GM23338 (cell line): ENCODE results near the gene BRAF. TPM values are rescaled to one million over a fixed set of nuclear protein-coding genes. Genes with fewer than 3 reads are reported as not detected.

ENCODE experiments used
- ATAC-seq: fragments of 200-7000 bp; cut with Tn5 transposase; 3 replicates; pipeline ENCODE4 v1.9.1; 2020
- DNase-seq: peaks from one replicate; pipeline ENCODE4 v3.0.0-alpha.2; 2015; ENCODE audit warnings: low spot score
- H2AFZ ChIP-seq: fragments of 200-600 bp; sonication (generic); 2 replicates; pipeline ENCODE4 v1.8.0; 2016; ENCODE audit warnings: antibody characterized with exemption, mild to moderate bottlenecking, moderate library complexity
- H3F3A ChIP-seq: fragments of 200-600 bp; sonication (generic); replicated peaks from 2 replicates; pipeline ENCODE4 v1.8.0; 2017; ENCODE audit warnings: antibody characterized with exemption, mixed run types, low read depth
- H3K27ac ChIP-seq: fragments of 200-600 bp; sonication (generic); 2 replicates; pipeline ENCODE4 v1.6.1; 2016; ENCODE audit warnings: low read depth
- H3K27me3 ChIP-seq: fragments of 200-600 bp; sonication (generic); 2 replicates; pipeline ENCODE4 v1.8.0; 2016; ENCODE audit warnings: mild to moderate bottlenecking, mixed run types, moderate library complexity; ENCODE audit not compliant: insufficient read depth
- H3K36me3 ChIP-seq: fragments of 200-600 bp; sonication (generic); 2 replicates; pipeline ENCODE4 v1.8.0; 2016; ENCODE audit warnings: mild to moderate bottlenecking; ENCODE audit not compliant: insufficient read depth
- H3K4me1 ChIP-seq: fragments of 200-600 bp; sonication (generic); 2 replicates; pipeline ENCODE4 v1.8.0; 2016; ENCODE audit warnings: mild to moderate bottlenecking, moderate library complexity; ENCODE audit not compliant: insufficient read depth
- H3K4me2 ChIP-seq: fragments of 200-600 bp; sonication (generic); 2 replicates; pipeline ENCODE4 v1.7.1; 2017; ENCODE audit warnings: mixed run types
- H3K4me3 ChIP-seq: fragments of 200-600 bp; sonication (generic); 2 replicates; pipeline ENCODE4 v1.6.1; 2016; ENCODE audit warnings: mixed run types
- H3K79me2 ChIP-seq: fragments of 200-600 bp; sonication (generic); replicated peaks from 2 replicates; pipeline ENCODE4 v1.8.0; 2017; ENCODE audit warnings: mild to moderate bottlenecking; ENCODE audit not compliant: insufficient read depth
- H3K9me2 ChIP-seq: fragments of 200-600 bp; sonication (generic); 2 replicates; pipeline ENCODE4 v1.8.0; 2017; ENCODE audit not compliant: insufficient read depth
- H4K20me1 ChIP-seq: fragments of 200-600 bp; sonication (generic); replicated peaks from 2 replicates; pipeline ENCODE4 v1.8.0; 2017; ENCODE audit warnings: mild to moderate bottlenecking; ENCODE audit not compliant: insufficient read depth
- H3K27ac Mint-ChIP-seq: 2 replicates; pipeline ENCODE4 v1.8.0; 2020; ENCODE audit warnings: inconsistent platforms, mild to moderate bottlenecking, moderate library complexity, mixed read lengths
- H3K27me3 Mint-ChIP-seq: 3 replicates; pipeline ENCODE4 v1.8.0; 2022; ENCODE audit warnings: low read depth, mild to moderate bottlenecking, moderate library complexity, mixed read lengths, inconsistent platforms; ENCODE audit not compliant: insufficient read depth, poor library complexity
- H3K36me3 Mint-ChIP-seq: 3 replicates; pipeline ENCODE4 v1.8.0; 2021; ENCODE audit warnings: low read depth, mild to moderate bottlenecking, inconsistent platforms, moderate library complexity, mixed read lengths
- H3K4me1 Mint-ChIP-seq: 3 replicates; pipeline ENCODE4 v1.8.0; 2020; ENCODE audit warnings: mild to moderate bottlenecking, inconsistent platforms, mixed read lengths
- H3K4me3 Mint-ChIP-seq: 3 replicates; pipeline ENCODE4 v1.8.0; 2021; ENCODE audit warnings: moderate library complexity, mild to moderate bottlenecking, inconsistent platforms, mixed read lengths
- H3K9me3 Mint-ChIP-seq: 3 replicates; pipeline ENCODE4 v1.8.0; 2020; ENCODE audit warnings: moderate library complexity, mild to moderate bottlenecking, inconsistent platforms, mixed read lengths
- CREB1 ChIP-seq: fragments of 250-450 bp; sonication (Bioruptor Pico); IDR thresholded peaks from 2 replicates; pipeline ENCODE4 v1.5.0; 2020; ENCODE audit warnings: low read depth, mild to moderate bottlenecking, moderate library complexity
- EZH2 ChIP-seq: fragments of 200-600 bp; sonication (generic); IDR thresholded peaks from one replicate; pipeline ENCODE4 v1.8.0; 2017; ENCODE audit warnings: antibody characterized with exemption, mild to moderate bottlenecking, low read depth; ENCODE audit not compliant: unreplicated experiment
- EZH2phosphoT487 ChIP-seq: fragments of 200-600 bp; sonication (generic); IDR thresholded peaks from one replicate; pipeline ENCODE4 v1.8.1; 2018; ENCODE audit warnings: antibody characterized with exemption; ENCODE audit not compliant: unreplicated experiment
- JUNB ChIP-seq: IDR thresholded peaks from one replicate; pipeline ENCODE4 v1.6.1; 2016; ENCODE audit warnings: antibody characterized with exemption; ENCODE audit not compliant: unreplicated experiment
- NANOG ChIP-seq: IDR thresholded peaks from 2 replicates; pipeline ENCODE4 v1.6.1; 2016; ENCODE audit warnings: antibody characterized with exemption, borderline replicate concordance
- POLR2AphosphoS5 ChIP-seq: IDR thresholded peaks from 2 replicates; pipeline ENCODE4 v1.6.1; 2016; ENCODE audit warnings: antibody characterized with exemption, low read depth
- STAT1 ChIP-seq: IDR thresholded peaks from one replicate; pipeline ENCODE4 v1.6.1; 2016; ENCODE audit warnings: antibody characterized with exemption; ENCODE audit not compliant: unreplicated experiment
- ZNF114 ChIP-seq: fragments of 250-450 bp; sonication (Bioruptor Pico); IDR thresholded peaks from 2 replicates; pipeline ENCODE4 v1.5.0; 2020; ENCODE audit warnings: mild to moderate bottlenecking, moderate library complexity
- ZNF331 ChIP-seq: fragments of 250-450 bp; sonication (Bioruptor Pico); IDR thresholded peaks from 2 replicates; pipeline ENCODE4 v1.5.0; 2020; ENCODE audit warnings: low read depth, mild to moderate bottlenecking, moderate library complexity
- polyA plus RNA-seq: library from polyadenylated mRNA; unstranded; fragments of >200 nt; fragmentation: Nextera tagmentation; extraction: Ambion mirVana; gene quantifications from 2 replicates; pipeline ENCODE4 v1.2.1, GENCODE V29; 2016
- total RNA-seq: library from RNA; depleted of rRNA; stranded (reverse); fragments of >200 nt; shearing (Covaris generic); gene quantifications from 2 replicates; pipeline ENCODE4 v1.2.3, GENCODE V29; 2014
- TF ChIP-seq, protein P1 (sequence below): IDR thresholded peaks from 2 replicates; pipeline ENCODE4 v1.6.1; 2016; ENCODE audit warnings: antibody characterized with exemption
- TF ChIP-seq, protein P2 (sequence below): fragments of 250-450 bp; sonication (Bioruptor Pico); IDR thresholded peaks from 2 replicates; pipeline ENCODE4 v1.5.0; 2020; ENCODE audit warnings: mild to moderate bottlenecking, moderate library complexity
- TF ChIP-seq, protein P3 (sequence below): IDR thresholded peaks from one replicate; pipeline ENCODE4 v1.6.1; 2018; ENCODE audit warnings: antibody characterized with exemption; ENCODE audit not compliant: unreplicated experiment
- TF ChIP-seq, protein P4 (sequence below), 2 experiments: fragments of 200-600 bp in 1 of 2; sonication (generic) in 1 of 2; conservative IDR thresholded peaks; 2 replicates each; pipeline versions ENCODE4 v1.5.1 to v1.6.1; 2016 to 2017; ENCODE audit warnings: antibody characterized with exemption in 2 of 2, low read depth in 2 of 2, mild to moderate bottlenecking in 2 of 2, moderate library complexity in 1 of 2

BRAF gene
- total and polyA plus RNA-seq, 2 experiments from 2014 or later, result 14.6 to 36.8 TPM

DNA sequence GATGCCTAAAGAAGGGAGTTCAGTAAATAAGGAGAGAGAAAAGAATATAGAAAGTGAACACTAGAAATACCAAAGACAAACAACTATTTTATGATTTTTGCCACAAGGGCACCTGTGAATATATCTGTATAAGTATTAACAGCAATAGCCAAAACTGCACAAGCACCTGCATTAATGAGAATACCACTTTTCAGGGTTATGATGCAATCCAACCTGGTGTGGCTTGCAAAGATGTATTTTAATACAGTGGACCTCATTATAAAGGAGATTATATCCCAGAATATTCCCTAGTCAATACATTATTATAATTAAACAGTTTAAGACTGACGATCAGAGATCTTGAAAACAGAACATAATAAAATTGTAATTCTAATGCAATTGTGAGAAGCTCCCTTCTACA lies 4.0 kb downstream of the BRAF start:
- DNase-seq, result no peak
- no peak overlapping the region for H3K4me3 Mint-ChIP-seq
- ATAC-seq, result no peak
- Histone ChIP-seq H3K9me2 (no peaks in the 10 kb centered on the region), H2AFZ (no peak overlapping the region), H3K36me3 (no peaks in the 10 kb centered on the region), H4K20me1 (peaks cover 58% of the 10 kb centered on the region), H3K79me2 (peaks cover 87% of the 10 kb centered on the region), H3K27me3 (no peaks in the 10 kb centered on the region), H3K4me2 (no peak overlapping the region), H3K27ac (no peak overlapping the region), H3K4me3 (no peak overlapping the region), H3K4me1 (peaks cover 20% of the 10 kb centered on the region), H3F3A (no peaks in the 10 kb centered on the region)
- H3K27ac Mint-ChIP-seq, result no peak overlapping the region
- TF ChIP-seq POLR2AphosphoS5, result no peak
- TF ChIP-seq EZH2phosphoT487, result no peak
- TF ChIP-seq, protein P1, sequence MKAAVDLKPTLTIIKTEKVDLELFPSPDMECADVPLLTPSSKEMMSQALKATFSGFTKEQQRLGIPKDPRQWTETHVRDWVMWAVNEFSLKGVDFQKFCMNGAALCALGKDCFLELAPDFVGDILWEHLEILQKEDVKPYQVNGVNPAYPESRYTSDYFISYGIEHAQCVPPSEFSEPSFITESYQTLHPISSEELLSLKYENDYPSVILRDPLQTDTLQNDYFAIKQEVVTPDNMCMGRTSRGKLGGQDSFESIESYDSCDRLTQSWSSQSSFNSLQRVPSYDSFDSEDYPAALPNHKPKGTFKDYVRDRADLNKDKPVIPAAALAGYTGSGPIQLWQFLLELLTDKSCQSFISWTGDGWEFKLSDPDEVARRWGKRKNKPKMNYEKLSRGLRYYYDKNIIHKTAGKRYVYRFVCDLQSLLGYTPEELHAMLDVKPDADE, result no peak
- TF ChIP-seq, protein P2, sequence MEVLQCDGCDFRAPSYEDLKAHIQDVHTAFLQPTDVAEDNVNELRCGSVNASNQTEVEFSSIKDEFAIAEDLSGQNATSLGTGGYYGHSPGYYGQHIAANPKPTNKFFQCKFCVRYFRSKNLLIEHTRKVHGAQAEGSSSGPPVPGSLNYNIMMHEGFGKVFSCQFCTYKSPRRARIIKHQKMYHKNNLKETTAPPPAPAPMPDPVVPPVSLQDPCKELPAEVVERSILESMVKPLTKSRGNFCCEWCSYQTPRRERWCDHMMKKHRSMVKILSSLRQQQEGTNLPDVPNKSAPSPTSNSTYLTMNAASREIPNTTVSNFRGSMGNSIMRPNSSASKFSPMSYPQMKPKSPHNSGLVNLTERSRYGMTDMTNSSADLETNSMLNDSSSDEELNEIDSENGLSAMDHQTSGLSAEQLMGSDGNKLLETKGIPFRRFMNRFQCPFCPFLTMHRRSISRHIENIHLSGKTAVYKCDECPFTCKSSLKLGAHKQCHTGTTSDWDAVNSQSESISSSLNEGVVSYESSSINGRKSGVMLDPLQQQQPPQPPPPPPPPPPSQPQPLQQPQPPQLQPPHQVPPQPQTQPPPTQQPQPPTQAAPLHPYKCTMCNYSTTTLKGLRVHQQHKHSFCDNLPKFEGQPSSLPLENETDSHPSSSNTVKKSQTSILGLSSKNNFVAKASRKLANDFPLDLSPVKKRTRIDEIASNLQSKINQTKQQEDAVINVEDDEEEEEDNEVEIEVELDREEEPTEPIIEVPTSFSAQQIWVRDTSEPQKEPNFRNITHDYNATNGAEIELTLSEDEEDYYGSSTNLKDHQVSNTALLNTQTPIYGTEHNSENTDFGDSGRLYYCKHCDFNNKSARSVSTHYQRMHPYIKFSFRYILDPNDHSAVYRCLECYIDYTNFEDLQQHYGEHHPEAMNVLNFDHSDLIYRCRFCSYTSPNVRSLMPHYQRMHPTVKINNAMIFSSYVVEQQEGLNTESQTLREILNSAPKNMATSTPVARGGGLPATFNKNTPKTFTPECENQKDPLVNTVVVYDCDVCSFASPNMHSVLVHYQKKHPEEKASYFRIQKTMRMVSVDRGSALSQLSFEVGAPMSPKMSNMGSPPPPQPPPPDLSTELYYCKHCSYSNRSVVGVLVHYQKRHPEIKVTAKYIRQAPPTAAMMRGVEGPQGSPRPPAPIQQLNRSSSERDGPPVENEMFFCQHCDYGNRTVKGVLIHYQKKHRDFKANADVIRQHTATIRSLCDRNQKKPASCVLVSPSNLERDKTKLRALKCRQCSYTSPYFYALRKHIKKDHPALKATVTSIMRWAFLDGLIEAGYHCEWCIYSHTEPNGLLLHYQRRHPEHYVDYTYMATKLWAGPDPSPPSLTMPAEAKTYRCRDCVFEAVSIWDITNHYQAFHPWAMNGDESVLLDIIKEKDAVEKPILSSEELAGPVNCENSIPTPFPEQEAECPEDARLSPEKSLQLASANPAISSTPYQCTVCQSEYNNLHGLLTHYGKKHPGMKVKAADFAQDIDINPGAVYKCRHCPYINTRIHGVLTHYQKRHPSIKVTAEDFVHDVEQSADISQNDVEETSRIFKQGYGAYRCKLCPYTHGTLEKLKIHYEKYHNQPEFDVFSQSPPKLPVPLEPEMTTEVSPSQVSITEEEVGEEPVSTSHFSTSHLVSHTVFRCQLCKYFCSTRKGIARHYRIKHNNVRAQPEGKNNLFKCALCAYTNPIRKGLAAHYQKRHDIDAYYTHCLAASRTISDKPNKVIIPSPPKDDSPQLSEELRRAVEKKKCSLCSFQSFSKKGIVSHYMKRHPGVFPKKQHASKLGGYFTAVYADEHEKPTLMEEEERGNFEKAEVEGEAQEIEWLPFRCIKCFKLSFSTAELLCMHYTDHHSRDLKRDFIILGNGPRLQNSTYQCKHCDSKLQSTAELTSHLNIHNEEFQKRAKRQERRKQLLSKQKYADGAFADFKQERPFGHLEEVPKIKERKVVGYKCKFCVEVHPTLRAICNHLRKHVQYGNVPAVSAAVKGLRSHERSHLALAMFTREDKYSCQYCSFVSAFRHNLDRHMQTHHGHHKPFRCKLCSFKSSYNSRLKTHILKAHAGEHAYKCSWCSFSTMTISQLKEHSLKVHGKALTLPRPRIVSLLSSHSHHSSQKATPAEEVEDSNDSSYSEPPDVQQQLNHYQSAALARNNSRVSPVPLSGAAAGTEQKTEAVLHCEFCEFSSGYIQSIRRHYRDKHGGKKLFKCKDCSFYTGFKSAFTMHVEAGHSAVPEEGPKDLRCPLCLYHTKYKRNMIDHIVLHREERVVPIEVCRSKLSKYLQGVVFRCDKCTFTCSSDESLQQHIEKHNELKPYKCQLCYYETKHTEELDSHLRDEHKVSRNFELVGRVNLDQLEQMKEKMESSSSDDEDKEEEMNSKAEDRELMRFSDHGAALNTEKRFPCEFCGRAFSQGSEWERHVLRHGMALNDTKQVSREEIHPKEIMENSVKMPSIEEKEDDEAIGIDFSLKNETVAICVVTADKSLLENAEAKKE (CRISPR knock-in tag), result no peak
- TF ChIP-seq NANOG, result no peak
- no peak for TF ChIP-seq JUNB
- no peak for TF ChIP-seq STAT1
- no peak for TF ChIP-seq ZNF114 (CRISPR knock-in tag)
- TF ChIP-seq ZNF331 (CRISPR knock-in tag), result no peak
- no peak for TF ChIP-seq EZH2
- TF ChIP-seq, protein P3, sequence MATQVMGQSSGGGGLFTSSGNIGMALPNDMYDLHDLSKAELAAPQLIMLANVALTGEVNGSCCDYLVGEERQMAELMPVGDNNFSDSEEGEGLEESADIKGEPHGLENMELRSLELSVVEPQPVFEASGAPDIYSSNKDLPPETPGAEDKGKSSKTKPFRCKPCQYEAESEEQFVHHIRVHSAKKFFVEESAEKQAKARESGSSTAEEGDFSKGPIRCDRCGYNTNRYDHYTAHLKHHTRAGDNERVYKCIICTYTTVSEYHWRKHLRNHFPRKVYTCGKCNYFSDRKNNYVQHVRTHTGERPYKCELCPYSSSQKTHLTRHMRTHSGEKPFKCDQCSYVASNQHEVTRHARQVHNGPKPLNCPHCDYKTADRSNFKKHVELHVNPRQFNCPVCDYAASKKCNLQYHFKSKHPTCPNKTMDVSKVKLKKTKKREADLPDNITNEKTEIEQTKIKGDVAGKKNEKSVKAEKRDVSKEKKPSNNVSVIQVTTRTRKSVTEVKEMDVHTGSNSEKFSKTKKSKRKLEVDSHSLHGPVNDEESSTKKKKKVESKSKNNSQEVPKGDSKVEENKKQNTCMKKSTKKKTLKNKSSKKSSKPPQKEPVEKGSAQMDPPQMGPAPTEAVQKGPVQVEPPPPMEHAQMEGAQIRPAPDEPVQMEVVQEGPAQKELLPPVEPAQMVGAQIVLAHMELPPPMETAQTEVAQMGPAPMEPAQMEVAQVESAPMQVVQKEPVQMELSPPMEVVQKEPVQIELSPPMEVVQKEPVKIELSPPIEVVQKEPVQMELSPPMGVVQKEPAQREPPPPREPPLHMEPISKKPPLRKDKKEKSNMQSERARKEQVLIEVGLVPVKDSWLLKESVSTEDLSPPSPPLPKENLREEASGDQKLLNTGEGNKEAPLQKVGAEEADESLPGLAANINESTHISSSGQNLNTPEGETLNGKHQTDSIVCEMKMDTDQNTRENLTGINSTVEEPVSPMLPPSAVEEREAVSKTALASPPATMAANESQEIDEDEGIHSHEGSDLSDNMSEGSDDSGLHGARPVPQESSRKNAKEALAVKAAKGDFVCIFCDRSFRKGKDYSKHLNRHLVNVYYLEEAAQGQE, result no peak
- TF ChIP-seq, protein P4, sequence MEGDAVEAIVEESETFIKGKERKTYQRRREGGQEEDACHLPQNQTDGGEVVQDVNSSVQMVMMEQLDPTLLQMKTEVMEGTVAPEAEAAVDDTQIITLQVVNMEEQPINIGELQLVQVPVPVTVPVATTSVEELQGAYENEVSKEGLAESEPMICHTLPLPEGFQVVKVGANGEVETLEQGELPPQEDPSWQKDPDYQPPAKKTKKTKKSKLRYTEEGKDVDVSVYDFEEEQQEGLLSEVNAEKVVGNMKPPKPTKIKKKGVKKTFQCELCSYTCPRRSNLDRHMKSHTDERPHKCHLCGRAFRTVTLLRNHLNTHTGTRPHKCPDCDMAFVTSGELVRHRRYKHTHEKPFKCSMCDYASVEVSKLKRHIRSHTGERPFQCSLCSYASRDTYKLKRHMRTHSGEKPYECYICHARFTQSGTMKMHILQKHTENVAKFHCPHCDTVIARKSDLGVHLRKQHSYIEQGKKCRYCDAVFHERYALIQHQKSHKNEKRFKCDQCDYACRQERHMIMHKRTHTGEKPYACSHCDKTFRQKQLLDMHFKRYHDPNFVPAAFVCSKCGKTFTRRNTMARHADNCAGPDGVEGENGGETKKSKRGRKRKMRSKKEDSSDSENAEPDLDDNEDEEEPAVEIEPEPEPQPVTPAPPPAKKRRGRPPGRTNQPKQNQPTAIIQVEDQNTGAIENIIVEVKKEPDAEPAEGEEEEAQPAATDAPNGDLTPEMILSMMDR (conservative IDR thresholded peaks at IDR 0.05; ENCODE audit: low read depth in 2 of 2), result no peak
- TF ChIP-seq CREB1 (CRISPR knock-in tag), result no peak
- H3K4me1 Mint-ChIP-seq, result no peaks in the 10 kb centered on the region
- H3K27me3 Mint-ChIP-seq, result peaks cover 3% of the 10 kb centered on the region
- H3K36me3 Mint-ChIP-seq, result peaks cover 8% of the 10 kb centered on the region; the same call in 2 of the 3 replicates
- no peaks in the 10 kb centered on the region for H3K9me3 Mint-ChIP-seq
